ENCODE data around the gene AJAP1.
"Not testable (repeated sequence)": the region's sequence is repeated elsewhere in the genome, so short reads cannot be mapped to it uniquely, and the experiment has no call there.

Gene AJAP1

GRCh38 chr1:4657960-4658541, 3.6 kb downstream of the AJAP1 start:
- no peak for DNase-seq (ENCODE audit: low spot score)

- no peak for DNase-seq (ENCODE audit: low spot score)
These were observed 4.5 kb downstream of the AJAP1 start for GRCh38 chr1:4658643-4659628.

- DNase-seq (ENCODE audit: low spot score): no peak
These were observed 6.6 kb downstream of the AJAP1 start for GRCh38 chr1:4660917-4661594.

DNA sequence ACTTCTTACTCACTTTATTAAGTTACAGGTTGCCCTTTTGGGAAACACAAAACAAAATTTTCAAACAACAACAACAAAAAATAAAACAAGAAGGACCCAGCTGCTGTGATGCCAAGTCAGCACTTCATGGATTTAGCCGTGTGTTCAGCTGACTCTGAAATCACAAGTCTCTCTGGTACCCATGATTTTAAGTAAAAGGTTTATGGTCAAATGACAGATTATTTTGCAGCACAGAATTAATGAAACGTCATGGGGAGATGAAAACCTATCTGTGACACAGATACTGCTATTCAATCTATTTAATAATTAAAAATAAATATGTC, 7.1 kb downstream of the AJAP1 start:
- no peak for DNase-seq (ENCODE audit: low spot score)

DNA sequence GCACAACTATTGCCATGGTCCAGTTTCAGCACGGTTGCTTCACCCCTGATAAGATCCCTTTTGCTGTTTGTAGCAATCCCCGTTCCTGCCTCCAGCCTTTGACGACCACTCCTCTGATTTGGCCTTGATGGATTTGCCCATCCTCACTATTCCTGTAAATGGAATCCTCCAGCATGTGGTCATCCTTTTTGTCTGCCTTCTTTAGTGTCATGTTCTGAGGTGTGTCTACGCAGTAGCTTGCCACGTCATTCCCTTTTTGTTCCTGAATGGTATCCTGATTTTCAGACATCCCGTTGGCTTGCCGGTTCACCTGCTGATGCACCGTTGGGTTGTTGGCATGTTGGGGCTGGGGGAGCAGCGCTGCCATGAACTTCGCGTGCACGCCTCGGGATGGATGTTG, 7.8 kb downstream of the AJAP1 start:
- no peak for DNase-seq (ENCODE audit: low spot score)

DNA sequence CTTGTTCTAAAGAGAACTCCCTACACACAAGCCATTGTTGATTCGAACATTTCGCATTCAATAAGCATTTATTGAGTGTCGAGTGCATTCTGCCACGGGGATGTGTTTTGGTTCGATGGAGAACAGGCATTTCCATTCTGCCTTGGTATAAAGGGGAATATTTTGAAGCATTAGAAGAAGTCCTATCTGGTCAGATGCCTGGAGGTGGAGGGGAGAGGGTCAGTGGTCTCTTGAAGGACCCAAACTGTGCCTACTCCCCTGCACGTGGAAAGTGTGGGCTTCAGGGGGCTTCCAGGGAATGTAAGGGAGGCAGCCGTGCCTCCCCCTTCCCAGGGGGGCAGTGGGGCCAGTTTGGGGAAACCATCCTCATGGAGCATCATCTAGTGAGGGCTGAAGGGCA, 8.3 kb downstream of the AJAP1 start:
- no peak for DNase-seq (ENCODE audit: low spot score)

- DNase-seq (ENCODE audit: low spot score): no peak
These were observed 9.7 kb downstream of the AJAP1 start for GRCh38 chr1:4664095-4664494.

DNA sequence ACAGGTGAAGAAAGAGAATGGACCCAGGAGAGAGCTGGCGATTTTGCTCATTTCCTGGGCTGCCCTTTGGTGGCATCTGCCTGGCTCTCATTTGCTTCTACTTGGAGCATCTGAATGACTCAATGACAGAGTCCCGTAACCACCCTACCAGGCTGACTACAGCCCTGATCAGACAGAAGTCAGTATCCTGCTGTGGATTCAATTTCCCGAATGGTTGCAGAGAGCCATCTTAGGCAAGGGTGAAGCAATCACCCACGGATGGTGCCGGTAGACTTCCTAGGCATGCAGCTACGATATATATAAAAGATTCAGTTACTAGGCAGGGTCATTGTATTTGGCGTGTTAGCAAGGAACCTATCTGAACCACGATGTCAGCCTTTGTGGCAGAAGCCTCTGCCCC, 10.2 kb downstream of the AJAP1 start:
- DNase-seq (ENCODE audit: low spot score): no peak

GRCh38 chr1:4665456-4665855, 11.0 kb downstream of the AJAP1 start:
- no peak for DNase-seq (ENCODE audit: low spot score)

DNA sequence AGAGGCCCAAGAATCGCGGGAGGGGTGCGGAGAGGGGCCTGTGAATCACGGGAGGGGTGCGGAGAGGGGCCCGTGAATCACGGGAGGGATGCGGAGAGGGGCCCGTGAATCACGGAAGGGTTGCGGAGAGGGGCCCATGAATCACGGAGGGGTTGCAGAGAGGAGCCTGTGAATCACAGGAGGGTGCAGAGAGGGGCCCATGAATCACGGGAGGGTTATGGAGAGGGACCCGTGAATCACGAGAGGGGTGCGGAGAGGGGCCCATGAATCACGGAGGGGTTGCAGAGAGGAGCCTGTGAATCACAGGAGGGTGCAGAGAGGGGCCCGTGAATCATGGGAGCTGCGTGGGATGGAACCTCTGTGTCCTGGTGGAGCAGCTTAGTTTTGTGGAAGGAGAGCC, 12.3 kb downstream of the AJAP1 start:
- DNase-seq (ENCODE audit: low spot score): not testable (repeated sequence)

DNA sequence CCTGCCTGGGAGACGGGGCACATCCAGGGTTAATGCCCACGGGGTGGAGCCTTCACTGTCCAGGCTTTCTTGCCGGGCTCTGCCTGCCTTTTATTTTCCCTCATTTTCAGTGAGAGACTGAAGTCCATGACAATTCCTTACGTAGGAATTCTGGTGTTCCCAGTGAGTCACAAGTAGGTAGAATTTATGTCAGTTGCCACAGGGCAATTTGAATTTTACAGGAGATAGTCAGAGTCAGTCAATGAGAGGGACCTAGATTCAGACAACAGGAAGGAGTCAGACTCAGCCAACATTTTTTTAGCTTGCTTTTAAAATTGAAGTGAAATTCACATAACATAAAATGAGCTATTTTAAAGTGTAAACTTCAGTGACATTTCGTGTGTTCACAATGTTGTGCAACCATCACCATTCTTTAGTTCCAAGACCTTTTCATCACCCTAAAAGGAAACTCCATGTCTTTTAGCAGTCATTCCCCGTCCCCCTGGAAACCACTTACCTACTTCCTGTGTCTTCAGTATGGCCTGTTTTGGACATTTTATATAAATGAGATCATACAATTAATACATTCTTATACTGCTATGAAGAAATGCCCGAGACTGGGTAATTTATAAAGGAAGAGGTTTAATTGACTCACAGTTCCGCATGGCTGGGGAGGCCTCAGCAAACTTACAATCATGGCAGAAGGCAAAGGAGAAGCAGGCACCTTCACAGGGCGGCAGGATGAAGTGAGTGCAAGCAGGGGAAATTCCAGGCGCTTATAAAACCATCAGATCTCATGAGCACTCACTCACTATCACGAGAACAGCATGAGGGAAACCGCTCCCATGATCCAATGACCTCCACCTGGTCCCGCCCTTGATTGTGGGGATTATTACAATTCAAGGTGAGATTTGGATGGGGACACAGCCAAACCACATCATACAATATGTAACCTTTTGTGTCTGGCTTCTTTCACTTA, 14.6 kb downstream of the AJAP1 start:
- no peak for DNase-seq (ENCODE audit: low spot score)

DNA sequence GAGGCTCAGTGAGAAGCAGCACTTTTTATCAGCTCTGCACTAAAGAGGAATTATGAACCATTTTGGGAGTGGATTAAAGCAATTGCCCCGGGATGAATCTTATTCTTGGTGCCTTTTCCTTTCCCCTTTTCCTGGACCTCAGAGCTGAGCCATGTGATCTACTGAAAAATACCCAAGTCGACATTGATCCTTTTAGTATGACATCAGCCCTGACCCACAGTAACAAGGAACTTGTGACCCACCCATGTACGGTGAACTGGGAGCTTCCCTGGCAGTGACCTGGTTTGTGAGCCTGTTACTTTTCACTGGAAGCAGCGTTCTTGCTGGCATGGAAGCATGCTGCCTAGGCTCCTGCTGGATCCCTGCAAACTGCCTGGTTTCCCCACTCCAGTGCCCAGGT, 15.9 kb downstream of the AJAP1 start:
- DNase-seq (ENCODE audit: low spot score): no peak

DNA sequence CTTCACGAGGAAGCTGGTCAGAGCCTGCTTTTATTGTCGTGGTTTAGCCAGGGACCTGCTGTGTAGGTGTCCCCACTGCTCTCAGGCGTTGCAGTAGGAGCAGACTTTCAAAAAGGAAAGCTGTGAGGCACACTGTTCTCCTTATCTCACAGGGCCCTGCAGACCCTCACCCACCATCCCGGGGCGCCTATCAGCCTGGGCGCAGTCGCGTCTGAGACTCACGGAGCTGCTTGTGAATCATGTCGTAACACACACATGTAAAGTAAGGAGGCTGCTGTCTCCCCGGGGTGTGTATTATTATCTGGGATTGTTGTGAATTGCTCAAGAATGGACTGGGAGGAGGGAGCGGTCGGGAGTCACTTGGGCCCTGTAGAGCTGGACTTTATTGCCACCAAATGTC, 17.4 kb downstream of the AJAP1 start:
- no peak for DNase-seq (ENCODE audit: low spot score)

GRCh38 chr1:4673494-4673893, 19.1 kb downstream of the AJAP1 start:
- DNase-seq (ENCODE audit: low spot score): no peak

DNA sequence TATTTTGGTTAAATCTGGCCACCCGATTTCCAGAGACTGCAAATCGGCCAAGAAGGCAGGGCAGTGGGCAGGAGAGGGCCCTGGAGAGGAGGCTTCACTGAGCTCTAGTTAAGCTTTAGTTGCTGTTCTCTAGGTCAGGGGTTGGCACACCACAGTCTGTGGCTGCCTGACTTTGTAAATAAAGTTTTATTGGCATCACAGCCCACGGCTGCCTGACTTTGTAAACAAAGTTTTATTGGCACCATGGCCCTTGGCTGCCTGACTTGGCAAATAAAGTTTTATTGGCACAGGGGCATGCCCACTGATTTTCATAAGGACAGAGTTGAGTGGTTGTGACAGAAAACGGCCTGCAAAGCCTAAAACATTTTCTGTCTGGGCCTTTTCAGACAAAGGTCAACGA, 19.7 kb downstream of the AJAP1 start:
- no peak for DNase-seq (ENCODE audit: low spot score)

GRCh38 chr1:4674676-4675075, 20.3 kb downstream of the AJAP1 start:
- DNase-seq (ENCODE audit: low spot score): no peak

DNA sequence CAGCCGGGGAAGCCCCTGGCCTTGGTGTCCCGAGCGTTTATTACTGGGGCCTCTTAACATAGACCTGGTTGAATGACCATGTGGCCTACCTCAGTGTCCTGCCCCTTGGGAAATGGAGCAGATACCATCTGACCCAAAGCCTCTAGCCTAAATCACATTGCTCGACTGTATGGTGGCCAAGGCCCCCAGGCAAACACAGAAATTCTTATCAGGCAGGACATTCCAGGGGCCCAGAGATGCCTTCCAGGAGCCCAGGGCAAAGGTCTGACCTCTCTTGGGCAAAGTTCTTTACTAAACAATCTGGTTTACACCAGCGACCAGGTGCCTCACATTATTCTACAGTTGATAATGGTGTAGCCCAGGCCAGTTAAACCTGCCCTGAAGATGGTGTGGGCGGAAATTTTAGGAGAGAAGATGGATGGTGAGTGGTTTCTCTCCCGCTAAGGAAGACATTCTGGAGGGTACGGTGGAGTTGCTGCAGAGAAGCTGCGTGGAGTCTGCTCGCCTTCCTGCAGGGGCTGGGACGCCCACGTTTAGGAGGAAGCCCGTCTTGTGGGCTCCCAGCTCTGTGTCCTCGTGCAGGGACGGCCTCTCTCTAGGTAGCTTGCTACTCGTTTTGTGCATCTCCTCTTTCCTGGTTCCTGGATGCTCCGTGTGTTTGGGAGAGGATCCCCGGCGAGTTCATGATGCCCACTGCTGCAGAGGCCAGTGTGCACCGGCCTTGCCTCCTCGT, 21.2 kb downstream of the AJAP1 start:
- no peak for DNase-seq (ENCODE audit: low spot score)

DNA sequence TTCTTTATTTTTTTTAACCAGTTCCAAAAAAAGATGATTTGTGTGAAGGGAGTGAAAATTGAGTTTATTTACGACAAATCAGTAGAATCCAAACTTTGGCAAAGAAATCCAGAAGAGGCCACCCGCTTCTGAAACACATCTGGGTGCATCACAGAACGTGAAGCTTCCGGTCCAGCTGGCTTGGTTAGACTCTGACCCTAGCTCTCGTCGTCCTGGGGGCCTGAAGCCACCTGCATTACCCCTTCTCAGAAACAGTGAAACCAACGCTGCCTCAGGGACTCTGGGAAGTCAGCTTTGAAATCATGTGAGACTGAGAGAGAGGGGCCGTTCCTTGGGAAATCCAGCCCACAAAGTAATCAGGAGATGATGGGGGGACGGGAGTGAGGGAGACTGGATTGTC, 21.8 kb downstream of the AJAP1 start:
- DNase-seq (ENCODE audit: low spot score): no peak

GRCh38 chr1:4677608-4678007, 23.2 kb downstream of the AJAP1 start:
- DNase-seq (ENCODE audit: low spot score): no peak

DNA sequence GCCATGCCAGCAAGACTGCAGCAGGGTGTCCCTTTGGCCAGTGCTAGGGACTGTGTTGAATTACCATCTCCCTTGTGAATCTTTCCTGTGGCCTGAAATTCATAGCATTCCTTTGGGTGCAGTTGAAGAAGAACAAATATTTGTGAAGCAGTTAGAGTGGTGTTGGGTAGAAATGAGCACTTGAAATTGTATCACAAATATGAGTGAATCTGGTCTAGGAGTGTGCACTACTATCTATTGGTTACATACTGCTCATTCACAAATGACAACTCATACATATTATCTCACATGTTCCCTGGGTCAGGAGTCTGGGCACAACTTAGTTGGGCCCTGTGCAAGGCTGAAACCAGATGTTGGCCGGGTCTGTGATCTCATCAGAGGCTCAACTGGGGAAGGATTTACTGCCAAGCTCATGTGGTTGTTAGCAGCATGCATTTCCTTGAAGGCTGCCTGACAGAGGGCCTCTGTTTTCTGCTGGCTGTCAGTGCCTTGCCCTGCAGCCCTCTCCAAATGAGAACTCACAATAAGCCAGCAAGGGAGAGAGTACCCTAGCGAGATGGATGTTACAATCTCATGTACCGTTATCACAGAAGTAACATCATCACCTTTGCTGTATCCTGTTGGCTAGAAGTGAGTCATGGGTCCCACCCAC, 23.8 kb downstream of the AJAP1 start:
- DNase-seq (ENCODE audit: low spot score): no peak

DNA sequence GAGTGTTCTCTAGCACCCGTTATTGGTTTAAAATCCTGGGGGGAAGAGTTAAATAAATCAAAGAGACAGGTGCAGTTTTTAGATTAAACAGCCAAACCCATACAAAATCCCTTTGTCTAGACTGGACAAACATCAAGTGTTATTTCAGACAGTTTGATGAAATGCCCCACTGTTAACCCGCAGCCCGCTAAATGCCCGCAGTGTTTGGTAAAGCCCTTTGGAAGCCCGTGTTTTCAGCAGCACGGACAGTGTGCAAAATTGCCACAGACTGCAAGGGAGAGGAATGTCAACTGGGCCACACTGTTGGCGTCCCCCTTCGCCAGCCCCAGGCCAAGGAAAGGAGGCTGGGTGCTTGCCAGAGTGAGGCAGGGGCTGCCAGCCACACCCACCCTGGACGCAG, 26.6 kb downstream of the AJAP1 start:
- no peak for DNase-seq (ENCODE audit: low spot score)
